HG02678 (cell line): Measurements from ENCODE around the gene ZFYVE21.

Source experiments
- ATAC-seq: cut with Tn5 transposase; IDR thresholded peaks from one replicate; pipeline ENCODE4 v1.9.1; 2021; ENCODE audit warnings: mild to moderate bottlenecking, moderate library complexity; ENCODE audit not compliant: unreplicated experiment

Gene ZFYVE21

DNA sequence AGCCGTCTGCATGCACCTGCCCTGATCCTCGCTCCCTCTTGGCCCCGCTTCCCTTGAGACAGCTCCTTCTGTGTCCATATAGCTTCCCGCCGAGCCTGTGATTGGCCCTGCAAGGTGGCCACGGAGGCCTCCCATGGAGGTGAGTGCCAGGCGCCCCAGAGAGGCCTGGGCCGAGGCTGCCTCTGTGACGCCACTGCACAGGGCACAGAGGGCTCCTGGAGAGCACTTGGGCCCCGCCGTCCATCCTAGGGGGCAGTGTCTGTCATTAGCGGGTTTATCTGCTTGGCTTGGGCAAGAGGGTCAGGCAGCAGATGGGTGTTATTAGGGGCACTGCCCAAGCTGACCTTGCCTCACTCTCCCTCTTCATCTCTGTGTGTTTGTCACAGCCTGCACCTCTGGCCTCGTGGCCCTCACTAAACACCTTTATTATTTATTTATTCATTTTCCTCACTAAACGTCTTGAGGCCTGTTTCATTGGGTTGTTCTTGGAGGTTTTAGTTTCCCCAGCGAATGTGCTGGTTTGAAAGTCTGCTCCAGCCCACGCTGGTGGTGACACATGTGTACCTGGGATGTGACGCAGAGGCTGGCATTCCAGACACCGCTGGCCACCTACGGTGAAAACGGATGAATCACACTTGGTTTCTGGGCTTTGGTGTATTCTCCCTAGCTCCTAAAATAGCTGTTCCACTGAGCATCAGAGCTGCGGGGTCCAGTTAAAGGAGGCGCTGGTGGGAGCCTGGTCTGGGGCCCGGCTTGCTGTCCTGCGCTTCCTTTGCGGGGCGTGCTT is 5.9 kb downstream of the ZFYVE21 start:
- no peak for ATAC-seq

GRCh38 chr14:103723748-103724081 is 8.1 kb downstream of the ZFYVE21 start:
- ATAC-seq = no peak

- ATAC-seq = no peak
These were observed 8.5 kb downstream of the ZFYVE21 start for GRCh38 chr14:103724116-103724515.

GRCh38 chr14:103725001-103725682 is 9.5 kb downstream of the ZFYVE21 start:
- ATAC-seq = no peak

DNA sequence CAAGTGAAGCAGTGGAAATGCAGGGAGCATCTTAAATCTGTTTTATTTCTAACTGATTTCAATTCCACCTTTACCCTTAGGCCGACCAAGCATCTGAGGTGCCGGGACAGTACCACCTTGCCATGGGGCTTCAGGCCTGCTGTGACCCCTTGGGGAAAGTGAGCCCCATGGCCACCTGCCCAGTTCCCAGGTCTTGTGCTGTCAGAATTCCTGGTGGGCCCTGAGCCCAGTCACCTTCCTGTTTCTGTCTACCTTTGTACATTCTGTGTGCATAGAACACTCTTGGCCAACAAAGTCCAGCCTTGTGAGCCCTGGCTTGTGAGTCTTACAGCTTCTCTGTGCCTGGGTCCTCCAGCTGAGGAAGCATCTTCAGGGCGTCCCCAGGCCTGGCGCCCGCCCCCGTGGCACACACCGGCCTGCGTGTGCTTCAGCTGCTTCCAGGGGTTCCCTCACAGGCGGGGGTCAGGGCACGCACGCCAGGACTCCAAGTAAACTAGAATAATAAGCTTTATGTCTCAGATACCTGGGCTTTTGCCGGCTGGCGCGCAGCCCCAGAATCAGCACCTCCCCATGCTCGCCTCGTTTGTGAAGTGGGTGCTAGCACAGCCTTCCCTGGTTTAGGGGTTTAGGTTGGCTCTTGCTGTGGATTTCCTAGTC is 10.3 kb downstream of the ZFYVE21 start:
- ATAC-seq = no peak

DNA sequence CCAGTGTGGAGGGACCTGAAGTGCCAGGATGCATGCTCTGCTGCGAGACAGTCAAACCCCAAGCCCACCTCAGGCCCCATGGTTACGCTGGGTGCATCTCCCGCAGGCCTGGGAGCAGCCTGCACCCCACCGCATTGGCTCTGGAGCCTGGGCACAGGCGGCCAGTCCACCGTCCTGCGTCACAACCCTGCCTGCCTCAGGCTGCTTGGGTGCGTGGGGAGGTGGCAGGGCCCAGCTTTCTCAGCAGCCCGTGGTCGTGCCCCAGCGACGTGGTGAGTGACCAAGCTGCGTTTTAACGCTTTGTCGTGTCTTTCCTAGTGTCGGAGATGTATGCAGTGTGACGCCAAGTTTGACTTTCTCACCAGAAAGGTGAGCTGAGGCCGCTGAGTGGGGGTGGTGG is 10.9 kb downstream of the ZFYVE21 start:
- no peak for ATAC-seq

- ATAC-seq = no peak
These were observed 11.8 kb downstream of the ZFYVE21 start for GRCh38 chr14:103727313-103727980.

- no peak for ATAC-seq
These were observed 12.5 kb downstream of the ZFYVE21 start for GRCh38 chr14:103728141-103728540.

DNA sequence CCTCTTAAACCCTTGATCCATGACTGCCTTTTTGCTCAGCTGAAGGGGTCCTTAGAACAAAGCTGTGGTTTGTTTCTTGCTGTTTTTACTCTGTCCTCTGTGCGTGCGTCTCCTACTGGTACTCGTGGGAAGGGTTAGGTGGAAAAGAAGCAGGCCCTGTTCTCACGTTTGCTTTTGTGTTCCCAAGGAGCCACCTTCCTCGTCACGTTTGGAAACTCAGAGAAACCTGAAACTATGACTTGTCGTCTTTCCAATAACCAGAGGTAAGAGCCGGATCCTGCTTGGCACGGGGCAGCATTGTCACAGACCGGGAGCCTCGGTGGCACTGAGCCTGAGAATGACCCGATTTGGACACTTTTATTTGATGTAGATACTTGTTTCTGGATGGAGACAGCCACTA is 13.1 kb downstream of the ZFYVE21 start:
- no peak for ATAC-seq

DNA sequence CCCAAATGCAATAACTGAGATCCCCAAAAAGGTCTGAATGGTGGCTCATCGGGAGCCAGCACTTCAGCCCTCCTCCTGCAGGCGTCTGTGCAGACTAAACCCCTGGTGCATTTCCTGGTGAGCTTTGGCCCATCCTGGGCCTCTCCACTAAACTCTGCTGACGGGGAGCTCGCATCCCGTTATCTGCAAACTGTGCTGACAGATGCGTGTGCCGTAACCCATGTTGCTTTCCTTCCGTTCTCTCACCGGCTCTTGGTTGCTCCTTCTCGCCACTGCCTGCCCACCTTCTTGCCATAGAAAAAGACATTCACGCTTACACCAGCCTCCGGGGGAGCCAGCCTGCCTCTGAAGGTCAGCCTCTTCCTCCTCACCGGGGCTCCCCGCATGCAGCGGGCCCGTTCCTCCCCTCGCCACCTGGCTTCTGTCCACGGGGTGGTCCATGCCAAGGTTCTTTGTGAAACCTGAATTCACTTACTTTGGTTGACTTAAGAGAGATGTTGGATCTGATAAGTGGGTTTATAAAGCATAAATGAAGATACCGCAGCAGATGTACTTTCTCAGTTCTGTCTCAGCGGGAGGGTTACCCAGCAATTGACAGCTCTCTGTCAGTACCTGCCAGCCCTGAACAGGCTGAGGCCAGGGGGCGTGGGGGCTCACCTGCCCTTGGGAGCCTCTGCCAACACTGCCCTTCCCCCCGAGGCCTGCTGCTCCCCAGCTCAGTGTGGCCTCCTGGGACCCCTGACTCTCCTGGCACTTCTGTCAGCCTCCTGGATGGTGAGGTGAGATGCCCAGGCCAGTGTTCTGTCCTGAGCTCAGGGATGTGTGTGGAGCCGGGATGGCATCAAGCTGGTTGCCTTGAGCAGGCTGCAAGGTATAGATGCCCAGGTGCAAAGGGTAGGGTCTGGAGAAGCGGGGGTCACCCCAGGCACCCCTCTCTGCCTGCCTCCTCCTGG is 14.2 kb downstream of the ZFYVE21 start:
- no peak for ATAC-seq

GRCh38 chr14:103730490-103731035 is 15.0 kb downstream of the ZFYVE21 start:
- ATAC-seq = no peak

- no peak for ATAC-seq
These were observed 15.9 kb downstream of the ZFYVE21 start for GRCh38 chr14:103731481-103731880.

DNA sequence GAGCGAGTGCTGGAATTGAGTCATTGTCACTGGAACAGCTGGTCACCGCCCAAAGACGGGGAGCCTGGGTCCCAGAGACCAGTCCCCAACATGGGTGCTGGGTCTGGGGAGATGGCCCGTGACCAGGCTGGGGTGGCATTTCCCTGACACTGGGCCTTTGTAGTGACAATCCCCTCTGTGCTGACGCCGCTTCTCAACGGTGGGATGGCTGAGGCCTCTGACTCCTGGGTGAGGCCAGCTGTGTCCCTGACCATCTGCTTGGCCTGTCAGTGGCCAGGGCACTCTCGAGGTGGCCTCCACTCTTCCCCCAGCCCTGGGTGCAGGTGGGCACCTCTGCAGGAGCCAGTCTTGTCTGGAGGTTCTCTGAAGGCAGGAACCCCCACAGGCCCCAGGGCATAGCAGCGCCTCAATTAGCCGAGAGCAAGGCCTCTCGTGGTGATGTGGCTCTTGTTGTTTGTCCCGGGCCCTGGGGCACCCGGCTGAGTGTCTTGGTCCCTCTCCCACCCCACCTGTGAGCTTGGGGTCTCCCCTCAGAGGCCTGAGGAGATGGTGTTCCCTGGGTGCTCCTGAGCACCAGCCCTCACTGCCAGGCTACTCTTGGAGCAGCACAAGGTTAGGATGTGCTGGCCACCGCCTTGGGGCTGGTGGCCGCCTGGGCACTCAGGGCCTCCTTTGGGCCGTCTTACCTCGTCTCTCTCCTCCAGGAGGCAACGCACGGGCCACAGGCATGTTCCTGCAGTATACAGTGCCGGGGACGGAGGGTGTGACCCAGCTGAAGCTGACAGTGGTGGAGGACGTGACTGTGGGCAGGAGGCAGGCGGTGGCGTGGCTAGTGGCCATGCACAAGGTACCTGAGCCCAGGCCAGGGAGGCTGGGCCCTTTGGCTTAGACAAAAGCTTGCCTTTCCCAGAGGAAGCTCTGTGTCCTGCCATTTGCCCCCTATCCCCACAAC is 16.6 kb downstream of the ZFYVE21 start:
- no peak for ATAC-seq

DNA sequence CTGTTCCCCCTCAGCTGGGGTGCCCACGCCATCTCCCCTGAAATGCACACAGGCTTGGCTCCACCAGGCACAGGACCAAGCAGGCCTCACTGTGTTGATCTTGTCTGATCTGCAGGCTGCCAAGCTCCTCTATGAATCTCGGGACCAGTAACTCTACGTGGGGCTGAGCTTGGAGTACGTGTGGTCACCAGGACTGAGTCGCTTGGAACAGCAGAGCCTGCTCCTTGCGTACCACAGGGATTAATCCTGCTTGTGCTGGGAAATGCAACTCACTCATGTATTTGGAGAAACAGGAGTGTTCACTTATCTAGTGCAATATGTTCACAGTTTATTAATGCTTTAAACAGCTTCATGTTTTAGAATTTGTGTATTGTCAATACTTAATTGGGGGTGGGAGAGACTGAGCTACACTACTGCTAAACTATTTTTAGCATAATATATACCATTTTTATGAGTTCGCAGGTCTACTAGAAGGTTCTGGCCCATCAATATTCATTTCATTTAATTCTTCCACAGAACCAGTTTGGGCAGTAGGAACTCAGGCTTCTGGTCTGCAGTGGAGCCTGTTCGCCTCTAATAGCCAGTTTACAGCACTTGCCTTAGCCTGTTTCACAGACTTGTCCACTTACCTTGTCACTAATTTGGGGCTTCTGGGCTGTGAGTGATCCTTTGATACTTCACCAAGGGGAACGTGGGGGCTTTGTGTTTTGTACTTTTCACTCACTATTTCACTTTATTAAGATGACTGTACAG is 17.4 kb downstream of the ZFYVE21 start:
- no peak for ATAC-seq

DNA sequence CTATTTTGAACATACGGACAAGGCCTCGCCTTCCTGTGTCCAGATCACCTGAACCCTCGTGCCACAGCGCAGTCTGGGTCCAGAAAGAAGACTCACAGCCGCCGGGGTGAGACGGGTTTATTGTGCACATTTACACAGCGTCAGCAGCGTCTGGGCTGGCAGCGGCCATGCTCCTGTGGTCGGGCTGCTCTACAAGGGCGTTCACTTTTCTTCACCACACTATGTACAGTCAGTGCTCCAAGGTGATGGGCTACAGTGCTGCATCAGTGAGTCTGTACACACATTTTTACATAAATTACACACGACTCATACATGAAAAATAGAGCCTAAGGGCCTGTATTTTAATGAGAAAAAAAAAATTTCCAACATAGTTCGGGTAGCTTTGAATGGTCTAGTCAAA is 18.0 kb downstream of the ZFYVE21 start:
- ATAC-seq = no peak

DNA sequence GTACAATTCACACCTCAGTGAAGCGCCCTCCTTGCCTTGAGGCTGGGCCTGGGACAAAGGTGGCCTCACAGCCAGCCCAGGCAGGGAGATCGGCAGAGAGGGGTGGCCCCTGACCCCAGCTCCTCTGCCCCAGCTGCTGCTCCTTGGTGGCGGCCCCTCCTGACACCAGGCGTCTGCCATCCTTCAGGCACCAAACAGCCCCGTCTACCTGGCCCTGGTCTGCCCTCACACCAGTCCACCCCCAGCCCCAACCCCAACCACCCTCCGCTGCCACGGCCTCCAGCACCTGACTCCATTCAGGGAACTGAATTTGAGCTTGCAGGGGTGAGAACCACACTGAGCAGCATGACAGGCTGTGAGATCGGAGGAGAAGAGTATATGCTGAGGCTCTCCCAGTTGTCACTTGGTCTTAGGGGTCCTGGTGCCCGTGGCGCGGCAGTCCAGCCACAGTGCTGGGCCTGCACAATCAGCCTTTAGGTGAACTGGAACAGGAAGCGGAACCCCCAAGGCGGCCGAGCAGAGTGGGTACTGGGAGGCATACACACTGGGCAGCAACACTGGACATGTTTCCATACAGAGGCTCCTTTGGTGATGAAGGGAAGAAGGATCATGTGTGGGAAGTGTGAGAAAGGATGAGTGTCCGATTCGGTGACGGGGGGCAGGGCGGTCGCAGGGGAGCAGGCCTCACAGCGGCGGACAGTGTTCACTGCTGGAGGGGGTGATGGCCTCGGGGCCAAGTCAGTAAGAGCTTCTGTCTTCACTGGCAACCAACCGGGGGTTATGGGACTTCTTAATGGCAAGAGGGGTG is 18.7 kb downstream of the ZFYVE21 start:
- no peak for ATAC-seq

- no peak for ATAC-seq
These were observed 19.4 kb downstream of the ZFYVE21 start for GRCh38 chr14:103735022-103735421.

DNA sequence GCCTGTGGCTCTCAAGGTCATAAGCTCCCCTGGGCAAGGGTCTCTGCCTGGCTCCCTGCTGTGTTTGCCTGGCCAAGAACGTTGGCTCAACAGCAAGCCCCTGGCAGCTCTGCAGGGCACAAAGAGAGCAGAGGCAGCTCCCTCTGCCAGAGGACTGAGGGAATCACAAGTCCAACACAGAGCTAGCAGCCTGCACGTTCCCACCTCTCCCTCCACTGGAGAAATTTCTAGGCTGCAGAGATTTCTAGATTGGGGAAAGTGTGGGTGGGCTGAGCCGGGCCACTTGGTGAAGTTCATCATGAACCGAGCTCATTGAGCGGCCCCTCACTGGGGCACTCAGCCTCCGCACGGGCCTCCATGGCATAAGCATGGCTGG is 19.8 kb downstream of the ZFYVE21 start:
- no peak for ATAC-seq
